Measurements from ENCODE around the gene WDR64.
A peak's percentile ranks its signal among the peaks of the same experiment; 100 is the strongest.

DNA sequence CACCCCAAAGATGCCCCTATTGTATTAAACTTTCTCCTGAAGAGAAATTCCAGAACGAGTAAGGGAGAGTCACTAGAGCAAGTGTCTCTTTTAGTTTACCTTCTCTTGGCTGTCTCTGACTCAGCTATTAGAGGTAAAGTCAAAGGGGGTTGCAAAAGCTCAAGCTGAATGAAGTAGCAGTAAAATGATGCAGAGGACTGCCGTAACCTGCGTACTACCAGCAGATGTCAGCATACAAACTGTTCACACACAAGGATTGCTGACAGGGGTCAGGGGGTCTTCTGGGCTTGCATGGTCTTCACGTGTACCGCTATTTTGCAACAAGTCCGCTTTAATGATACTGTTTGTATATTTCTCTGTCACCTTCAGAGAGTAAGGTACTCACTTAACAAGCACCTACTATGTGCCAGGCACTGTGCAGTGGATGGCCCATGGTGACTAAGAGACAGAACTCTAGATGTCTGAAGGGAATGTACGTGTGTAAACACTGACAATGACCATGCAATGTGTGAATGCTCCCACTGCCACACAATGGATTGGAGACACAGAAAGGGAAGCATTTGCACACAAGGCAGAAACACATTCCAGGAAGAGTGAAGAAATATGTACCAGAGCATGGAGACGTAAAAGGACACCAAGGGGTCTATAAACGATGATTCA lies 46.8 kb upstream of the WDR64 start:
- TF ChIP-seq, protein P1, sequence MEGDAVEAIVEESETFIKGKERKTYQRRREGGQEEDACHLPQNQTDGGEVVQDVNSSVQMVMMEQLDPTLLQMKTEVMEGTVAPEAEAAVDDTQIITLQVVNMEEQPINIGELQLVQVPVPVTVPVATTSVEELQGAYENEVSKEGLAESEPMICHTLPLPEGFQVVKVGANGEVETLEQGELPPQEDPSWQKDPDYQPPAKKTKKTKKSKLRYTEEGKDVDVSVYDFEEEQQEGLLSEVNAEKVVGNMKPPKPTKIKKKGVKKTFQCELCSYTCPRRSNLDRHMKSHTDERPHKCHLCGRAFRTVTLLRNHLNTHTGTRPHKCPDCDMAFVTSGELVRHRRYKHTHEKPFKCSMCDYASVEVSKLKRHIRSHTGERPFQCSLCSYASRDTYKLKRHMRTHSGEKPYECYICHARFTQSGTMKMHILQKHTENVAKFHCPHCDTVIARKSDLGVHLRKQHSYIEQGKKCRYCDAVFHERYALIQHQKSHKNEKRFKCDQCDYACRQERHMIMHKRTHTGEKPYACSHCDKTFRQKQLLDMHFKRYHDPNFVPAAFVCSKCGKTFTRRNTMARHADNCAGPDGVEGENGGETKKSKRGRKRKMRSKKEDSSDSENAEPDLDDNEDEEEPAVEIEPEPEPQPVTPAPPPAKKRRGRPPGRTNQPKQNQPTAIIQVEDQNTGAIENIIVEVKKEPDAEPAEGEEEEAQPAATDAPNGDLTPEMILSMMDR (IDR thresholded peaks at IDR 0.05) = peak in 2 of 4 donors; percentile 20 to 35
- TF ChIP-seq POLR2A (IDR thresholded peaks at IDR 0.05) = no peak
